GM19239 (cell line): ENCODE measurements around the gene PHC3.
A peak's percentile ranks its signal among the peaks of the same experiment; 100 is the strongest.

Experiments used
- DNase-seq: peaks from one replicate; pipeline ENCODE4 v3.0.0; 2011; ENCODE audit warnings: low spot score; ENCODE audit not compliant: insufficient read length
- FAIRE-seq: peaks from 2 replicates; lab custom pipeline; 2011; peaks lifted over from hg19 to GRCh38; lab: Jason Lieb, UNC

The PHC3 gene

DNA sequence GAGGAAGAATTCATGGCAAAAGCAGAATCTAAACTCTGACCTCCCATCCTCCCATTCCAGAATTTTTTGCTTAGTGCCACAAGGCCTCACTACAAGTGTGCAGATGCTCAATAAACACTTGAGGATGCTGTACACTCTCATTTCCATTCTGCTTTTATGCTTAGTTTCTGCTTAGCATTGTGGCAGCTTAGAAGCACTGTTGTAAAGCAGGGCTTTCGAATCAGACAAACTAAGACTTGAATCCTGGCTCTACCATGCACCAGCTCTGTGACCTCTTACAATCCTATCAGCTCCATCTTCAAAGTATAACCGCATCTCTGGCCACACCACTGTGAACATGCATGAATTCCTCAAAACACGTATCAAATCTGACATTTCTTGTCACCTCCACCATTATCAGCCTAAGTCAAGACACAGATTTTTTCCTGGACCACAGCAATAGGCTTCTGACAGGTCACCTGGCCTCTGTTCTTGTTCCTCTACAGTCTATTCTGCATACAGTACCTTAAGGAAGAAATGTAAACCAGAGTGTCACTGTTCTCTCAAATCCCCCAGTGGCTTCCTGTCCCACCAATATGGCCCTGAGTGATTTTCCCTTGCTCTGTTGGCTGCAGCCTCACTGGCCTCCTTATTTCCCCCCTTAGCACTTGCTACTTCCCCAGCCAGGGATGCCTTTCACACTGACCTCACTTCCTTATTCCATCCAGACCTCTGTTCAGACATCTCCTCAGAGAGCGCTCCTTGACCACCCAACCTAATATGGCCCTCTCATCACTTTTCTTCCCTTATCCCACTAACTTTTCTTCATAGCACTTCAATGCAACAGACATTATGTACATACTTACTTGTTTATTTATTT is 8.1 kb upstream of the PHC3 start:
- no peak for DNase-seq
- no peak for FAIRE-seq

DNA sequence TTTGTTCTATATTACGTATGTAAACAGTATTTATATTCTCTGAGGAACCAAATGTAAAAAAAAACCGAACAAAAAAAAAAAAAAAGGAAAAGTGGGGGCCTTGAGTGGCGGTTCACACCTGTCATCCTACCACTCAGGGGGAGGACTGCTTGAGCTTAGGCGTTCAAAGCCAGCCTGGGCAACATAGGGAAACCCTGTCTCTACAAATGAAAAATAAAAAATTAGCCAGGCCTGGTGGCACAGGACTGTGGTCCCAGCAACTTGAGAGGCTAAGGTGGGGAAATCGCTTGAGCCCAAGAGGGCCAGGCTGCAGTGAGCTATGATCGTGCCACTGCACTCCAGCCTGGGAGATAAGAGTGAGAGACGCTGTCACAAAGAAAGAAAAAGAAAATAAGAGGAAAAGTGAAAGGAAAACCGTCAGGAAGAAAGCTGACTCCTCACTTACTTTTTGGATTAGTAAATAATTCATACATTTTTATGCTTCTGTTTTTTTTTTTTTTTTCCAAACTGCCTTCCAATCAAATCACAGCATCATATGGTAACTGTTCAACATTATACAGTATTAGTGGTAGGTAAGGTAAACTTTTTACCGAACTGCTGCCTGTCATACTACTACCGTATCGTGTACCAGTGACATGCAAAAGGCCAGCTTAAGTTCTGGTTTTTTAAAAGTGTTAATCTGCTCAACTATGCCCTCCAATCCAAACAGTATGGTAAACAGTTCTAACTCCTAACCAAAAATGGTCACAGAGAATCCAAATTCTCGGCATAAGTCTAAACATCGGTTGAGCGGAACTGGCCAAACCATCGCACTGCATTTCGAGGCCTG is 1.2 kb downstream of the PHC3 start:
- peak; percentile 81 for FAIRE-seq
- no peak for DNase-seq

DNA sequence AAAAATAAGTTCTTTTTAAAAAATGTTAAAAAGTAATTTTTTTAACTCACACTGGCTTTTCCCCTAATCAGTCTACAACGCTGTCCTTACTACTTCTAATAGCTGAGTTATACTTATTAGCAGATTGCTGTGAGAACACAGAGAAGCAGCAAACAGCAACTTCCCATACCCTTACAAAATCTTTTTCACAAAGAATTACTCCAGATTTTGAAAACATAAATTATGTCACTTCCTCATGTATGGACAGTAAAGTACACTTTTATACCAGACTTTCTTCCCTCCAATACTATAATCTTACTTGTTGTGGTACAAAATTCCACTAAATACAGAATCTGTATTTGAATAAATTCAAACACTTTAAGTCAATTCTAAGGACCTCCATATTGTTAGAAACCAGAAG is 2.1 kb downstream of the PHC3 start:
- FAIRE-seq, result no peak
- DNase-seq, result no peak

DNA sequence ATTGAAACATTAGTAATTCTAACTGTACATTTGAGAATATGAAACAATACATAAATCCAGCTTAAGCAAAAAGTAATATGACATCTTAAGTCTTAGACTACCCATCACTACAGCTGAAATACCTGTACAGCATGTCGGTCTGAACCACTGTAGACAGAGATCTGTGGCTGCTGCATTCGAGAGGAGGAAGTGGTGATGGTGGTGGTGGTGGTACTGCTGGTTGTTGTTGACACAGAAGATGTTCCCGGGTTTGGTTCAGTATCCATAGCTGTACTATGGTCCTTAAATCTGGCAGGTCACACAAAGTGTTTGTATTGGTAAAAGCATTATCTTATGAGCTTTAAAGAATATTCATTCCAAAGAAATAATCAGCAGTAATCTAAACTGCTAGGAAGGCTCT is 2.9 kb downstream of the PHC3 start:
- no peak for FAIRE-seq
- no peak for DNase-seq

DNA sequence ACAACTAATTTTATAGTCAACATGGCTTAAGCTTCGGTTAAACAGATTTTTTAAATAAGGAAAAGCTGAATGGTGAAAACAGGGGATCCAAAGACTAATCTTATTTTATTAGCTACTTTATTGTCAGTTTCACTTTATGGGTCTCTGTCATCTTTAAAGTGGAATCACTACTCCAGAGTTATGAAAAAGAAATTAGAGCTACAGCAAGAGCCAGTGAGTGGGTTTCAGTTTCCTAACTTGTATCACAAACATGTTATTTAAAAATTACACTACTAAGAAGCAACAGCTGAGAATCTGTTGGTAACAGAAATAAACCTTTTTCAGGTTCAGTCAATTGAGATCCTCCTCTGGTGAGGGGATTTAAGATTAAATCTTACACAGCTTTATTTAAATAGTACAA is 10.0 kb downstream of the PHC3 start:
- DNase-seq (no peak), FAIRE-seq (peak; percentile 67)

DNA sequence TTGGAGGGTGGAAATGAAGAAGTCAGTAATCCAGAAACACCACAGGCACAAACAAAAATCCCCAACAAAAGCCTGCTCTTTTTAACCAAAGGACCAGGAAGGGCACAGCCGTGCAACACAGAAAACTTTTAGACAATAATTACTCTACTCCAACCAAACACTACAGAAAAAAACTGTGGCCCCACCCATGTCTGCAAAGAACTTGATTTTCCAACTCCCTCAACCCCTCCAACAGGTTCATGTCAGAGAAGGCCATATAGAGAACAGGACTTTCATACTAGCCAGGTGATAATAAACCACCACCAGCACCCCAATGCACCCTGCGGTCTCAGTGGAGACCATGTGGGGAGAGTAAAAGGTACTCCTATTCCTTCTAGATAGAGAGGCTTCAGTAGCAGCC is 16.8 kb downstream of the PHC3 start:
- no peak for DNase-seq
- FAIRE-seq, result no peak

DNA sequence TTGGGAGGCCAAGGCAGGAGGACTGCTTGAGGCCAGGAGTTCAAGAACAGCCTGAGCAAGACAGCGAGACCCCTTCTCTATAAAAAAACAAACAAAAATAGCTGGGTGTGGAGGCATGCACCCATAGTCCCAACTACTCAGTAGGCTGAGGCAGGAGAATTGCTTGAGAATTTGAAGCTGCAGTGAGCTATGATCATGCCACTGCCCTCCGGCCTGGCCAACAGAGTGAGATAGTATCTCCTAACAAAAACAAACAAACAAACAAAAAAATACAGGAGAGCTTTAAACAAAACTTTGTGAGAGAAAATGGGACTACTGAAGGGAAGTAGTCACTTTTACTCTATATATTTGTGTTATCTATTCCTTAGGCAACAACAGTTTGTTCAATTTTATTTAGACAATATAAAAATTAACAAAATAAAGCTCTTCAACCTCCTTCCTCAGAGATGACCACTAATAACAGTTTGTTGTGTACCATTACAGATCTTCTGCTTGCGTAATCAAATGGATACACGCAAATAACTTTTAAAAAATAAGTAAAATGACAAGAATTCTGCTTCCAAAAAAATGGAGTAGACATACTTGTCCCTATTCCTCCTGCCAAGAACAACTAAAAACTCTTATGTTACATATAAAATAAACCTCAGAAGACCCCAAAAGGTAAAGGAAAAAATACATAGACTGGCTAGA is 17.4 kb downstream of the PHC3 start:
- no peak for FAIRE-seq
- DNase-seq, result no peak

DNA sequence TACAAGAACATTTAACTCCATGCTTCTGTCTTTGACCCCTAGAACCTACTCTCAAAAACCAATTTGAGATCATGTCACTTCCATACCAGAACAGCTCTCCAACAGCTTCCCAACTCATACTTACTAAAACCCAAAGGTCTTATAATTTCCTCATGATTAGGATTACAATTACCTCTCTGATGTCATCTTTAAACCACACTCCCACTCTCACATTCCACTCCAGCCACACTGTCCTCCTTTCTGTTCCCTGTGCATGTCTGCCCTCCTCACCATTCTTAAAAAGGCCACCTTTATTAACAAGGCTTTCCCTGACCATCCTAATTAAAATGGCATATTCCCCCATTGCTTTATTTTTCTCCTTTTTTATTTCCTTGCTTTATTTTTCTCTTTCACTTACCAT is 18.9 kb downstream of the PHC3 start:
- DNase-seq, result no peak
- no peak for FAIRE-seq

DNA sequence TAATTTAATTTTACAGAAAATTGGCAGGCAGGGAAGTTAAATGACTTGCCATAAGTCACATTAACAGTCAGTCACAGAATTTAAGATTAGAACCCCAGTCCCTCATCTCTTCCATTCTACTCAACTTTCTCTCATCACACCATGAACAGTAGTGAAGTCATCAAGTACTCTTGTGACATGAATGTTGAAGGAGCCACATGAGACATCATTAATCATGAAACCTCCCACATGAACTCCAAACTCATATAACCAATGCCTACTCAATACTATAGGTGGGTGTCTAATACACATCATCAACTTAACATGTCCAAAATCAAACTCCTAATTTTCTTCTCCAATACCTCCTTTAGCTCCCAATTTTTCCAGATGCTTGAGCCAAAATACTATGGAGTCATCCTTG is 19.5 kb downstream of the PHC3 start:
- DNase-seq, result no peak
- no peak for FAIRE-seq

DNA sequence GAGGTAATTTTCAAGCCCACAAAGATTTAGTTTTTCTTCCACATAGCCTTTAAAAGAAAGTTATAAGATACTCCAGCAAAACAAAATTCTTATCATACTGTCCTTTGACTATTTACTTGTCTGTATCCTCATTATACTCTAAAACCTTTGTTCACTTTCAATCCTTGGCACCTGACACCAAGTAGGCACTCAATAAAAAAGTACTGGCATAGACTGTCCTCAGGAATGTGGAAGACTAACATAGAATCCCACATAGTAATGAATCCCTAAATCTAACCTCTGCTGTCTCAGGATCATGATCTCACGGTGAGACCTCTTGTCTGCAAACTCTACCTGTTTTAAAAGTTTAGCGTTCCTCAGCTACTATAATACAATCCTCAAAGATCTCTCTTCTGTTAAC is 21.6 kb downstream of the PHC3 start:
- DNase-seq (no peak), FAIRE-seq (no peak)

DNA sequence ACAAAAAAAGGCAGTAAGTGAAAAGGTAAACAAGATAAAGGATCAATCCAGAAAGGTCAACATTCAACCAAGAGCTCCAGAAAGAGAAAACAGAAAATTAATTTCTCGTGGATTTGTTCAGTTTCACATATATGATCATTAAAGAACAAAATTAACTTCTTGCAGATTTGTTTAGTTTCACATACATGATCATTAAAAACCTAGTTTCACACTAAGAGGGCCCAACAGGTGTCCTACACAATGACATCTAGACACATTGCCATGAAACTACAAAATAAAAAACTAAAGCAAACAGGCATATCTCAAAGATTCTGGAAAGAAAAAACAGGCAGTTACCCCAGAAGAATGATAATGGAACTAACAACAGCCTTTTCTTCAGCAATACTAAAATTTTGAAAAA is 22.1 kb downstream of the PHC3 start:
- FAIRE-seq (peak; percentile 85), DNase-seq (no peak)

DNA sequence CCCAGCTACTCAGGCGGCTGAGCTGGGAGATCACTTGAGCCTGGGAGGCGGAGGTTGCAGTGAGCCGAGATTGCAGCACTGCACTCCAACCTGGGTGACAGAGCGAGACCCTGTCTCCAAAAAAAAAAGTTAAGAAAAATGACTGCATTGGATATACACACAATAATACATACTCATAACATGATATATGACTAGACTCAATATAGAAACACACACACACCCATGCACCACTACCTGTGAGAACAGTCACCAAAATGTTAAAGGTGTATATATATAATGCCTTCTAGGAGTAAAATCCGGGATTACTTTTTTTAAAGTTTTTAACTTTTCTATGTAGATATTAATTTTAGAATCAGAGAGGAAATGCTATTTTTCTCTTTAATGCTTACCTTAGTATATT is 25.9 kb downstream of the PHC3 start:
- FAIRE-seq (no peak), DNase-seq (no peak)

DNA sequence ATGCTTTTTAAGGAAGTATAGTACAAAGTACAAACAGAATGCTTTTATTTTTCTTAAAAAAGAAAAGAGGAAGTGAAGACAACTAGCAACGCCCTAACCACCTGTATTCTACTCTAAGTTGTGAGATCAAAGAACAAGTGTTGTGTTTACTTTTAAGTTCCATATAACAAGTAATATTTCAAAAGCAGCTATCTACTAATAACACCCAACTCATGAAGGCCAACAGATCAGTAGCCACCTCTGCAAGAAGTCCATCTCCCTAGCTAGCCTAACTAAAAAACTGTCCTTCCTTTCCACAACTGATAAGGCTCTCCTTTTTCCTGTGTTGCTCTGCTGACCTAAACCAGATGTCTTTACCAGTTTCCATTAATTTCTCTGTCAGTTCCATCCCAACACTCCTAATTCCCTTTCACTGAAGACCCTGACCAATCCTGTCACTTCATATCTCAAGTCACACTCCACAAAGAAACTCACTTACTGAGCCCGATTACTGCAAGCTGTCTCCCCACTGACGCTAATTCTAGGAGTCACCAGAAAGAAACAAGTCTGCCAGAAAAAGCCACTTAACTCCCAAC is 26.9 kb downstream of the PHC3 start:
- peak; percentile 28 for DNase-seq

DNA sequence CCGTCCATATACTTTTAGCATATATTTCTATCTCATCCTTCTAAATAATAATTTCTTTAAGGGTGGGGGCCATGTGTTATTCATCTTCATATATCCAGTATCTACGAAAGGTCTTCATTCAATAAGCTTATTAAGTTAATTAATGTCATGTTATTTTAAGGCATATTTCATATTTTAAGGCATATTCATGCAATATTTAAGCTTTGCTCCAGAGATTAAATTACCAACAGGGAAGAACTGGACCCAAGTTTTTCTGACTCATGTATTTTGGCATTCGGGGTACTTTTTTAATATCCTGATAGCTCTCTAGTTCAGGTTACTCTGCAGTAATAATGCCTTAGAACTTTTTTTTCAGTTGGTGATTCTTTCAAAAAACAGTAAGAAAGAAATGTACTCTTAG is 27.4 kb downstream of the PHC3 start:
- no peak for DNase-seq
- FAIRE-seq, result peak; percentile 33

More for the DNA sequence above, 26.9 kb downstream of the PHC3 start:
- peak; percentile 91 for FAIRE-seq

DNA sequence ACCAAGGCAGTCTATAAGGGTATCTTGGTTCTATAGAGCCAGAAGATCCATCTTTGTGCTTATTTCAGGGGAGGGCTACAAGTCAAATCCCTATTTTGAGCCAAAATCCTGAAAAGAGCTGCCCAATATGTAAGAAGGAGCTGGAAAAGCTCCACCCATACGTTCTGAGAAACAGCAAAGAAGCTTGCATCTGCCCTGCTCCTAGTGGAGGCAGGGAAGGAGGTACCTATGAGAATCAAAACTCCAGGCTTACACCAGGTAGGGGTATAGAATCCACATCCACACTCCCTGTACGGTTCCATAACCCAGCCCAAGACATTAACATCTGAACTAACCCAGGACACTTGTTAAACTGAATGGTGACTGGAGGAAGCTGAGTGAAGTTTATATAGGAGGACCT is 30.0 kb downstream of the PHC3 start:
- DNase-seq (no peak), FAIRE-seq (peak; percentile 35)

DNA sequence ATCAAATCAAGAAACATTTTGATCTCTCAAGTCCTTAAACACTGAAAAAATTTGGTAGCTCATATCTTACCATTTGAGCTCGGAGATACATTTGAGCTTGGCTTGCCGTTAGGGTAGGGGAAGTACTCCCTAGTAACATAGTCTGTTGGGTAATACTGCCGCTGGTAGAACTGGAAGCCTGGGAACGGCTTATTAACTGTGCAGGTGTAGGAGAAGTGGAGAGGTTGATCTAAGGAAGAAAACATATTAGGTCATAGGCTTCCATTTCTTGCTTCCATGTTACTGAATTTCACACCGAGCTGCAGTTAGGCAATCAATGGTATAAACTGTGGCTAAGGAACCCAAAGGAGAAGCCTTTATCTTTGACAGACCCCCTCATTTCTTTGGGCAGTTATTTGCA is 32.5 kb downstream of the PHC3 start:
- FAIRE-seq (no peak), DNase-seq (no peak)

DNA sequence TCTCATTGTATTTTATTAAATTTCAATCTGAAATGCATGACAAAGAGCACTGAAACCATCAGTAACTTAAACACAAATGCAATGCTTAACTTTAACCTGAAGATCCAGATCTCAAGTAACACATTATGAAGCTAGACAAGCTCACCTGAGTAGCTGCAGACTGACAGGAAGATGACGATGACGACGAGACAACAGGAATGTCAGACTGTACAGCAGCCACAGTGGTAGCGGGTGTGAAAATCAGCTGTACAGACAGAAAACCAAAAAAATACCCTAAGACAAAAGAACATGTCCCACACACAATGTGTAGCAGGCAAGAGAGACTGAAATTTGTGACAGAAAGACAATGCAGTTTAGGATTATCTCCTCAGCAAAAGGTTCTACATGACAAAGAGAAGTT is 36.3 kb downstream of the PHC3 start:
- FAIRE-seq (peak; percentile 84), DNase-seq (no peak)

DNA sequence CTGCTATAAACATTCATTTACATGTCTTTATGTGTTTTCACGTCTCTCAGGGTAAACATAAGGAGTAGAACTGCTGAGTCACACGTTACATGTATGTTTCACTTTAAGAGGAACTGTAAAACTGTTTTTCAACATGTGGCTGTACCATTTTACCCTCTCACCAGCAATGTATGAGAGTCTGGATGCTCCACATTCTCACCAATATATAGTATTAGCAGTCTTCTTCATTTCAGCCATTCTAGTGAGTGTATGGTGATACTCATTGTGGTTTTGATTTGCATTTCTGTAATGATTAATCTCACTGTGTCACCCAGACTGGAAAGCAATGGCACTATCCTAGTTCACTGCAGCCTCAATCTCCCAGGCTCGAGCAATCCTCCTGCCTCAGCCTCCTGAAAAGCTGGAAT is 37.1 kb downstream of the PHC3 start:
- FAIRE-seq (peak; percentile 89), DNase-seq (no peak)

DNA sequence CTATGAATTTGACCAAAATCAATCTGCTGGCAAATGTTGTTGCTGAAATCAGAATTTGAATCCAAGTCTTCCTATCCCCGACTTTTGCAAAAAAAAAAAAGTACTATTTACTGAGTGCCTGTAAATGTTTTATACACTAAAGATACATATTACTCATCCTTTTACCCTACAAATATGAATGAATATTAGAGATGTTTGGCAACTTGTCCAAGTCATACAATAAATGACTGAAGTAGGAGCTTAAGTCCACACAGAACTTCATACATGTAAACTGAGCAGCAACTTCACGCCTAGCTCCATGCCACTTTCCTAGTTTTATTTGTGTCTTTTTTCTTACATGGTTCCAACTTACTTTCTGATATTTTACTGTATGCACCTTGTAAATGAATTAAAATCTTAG is 39.2 kb downstream of the PHC3 start:
- DNase-seq, result no peak
- FAIRE-seq, result peak; percentile 78

DNA sequence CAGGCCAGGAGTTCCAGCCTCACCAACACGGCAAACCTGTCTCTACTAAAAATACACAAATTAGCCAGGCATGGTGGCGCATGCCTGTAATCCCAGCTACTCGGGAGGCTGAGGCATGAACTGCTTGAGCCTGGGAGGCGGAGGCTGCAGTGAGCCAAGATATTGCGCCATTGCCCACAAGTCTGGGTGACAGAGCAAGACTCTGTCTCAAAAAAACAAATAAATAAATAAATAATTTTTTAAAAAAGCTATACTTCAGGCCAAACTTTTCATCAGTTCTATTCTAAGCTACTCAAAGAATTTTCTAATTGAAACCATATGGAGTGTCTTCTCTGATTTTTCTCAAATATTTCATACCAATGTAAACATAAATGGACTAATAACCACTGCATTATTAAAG is 43.5 kb downstream of the PHC3 start:
- no peak for FAIRE-seq
- no peak for DNase-seq

DNA sequence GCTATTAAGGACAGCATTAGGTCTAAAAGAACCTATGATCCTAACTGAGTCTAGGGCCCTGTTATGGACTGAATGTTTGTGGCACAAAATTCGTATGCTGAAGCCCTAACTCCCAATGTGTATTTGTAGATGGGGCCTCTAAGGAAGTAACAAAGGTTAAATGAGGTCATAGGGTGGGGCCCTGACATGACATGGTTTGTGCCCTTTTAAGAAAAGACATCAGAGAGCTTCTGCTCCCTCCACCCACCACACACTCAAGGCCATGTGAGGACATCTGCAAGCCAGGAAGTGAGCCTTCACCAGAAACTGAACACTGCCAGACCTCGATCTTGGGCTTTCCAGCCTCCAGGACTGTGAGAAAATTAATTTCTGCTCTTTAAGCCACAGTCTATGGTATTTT is 49.2 kb downstream of the PHC3 start:
- FAIRE-seq (peak; percentile 58), DNase-seq (no peak)
